AG10803 (cell line): ENCODE results near the gene CADM3.

Experiments used
- DNase-seq: peaks from one replicate; pipeline ENCODE4 v3.0.0; 2010; ENCODE audit warnings: low read depth
- H3K4me3 ChIP-seq: 2 replicates; pipeline ENCODE4 v1.5.1; 2011; ENCODE audit warnings: mild to moderate bottlenecking, low read length, control low read depth
- CTCF ChIP-seq: conservative IDR thresholded peaks from 2 replicates; pipeline ENCODE4 v1.5.1; 2011; ENCODE audit warnings: mild to moderate bottlenecking, low read length, control low read depth, inconsistent platforms

CADM3 gene

DNA sequence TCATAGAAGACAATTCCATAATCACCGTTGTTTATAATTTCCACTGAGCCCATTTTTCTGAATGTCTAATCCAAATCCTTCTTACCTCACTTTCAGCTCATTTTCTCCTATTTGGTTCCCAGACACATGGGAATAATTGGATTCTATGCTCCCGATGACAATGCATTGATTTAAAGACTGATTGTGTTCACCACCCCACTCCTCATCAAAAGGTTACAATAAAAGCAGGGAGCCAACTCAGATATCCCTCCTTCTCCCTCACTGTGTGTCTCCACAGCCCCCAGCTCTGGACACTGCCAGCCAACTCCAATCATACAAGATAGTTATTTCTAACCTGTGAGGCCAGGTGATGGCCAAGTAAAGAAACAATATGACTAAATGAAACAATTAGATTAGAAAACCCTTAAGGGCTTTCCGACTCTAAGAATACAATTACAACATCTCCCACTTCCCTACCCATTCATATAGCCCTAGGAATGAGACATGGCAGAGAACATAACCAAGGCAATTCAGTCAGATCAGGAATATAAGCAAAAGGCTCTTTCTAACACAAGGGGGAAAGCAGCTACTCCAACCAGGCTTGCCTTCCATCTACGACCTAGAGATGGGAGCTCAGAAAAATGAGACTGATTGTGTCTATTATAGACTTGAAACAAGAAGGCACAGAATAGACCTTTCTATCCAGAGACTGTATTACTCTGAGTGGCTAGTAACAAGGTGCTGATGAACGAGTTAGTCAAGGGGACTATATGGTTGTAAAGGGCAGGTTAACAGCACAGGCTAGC lies 28.5 kb upstream of the CADM3 start:
- no peak for DNase-seq
- TF ChIP-seq CTCF: no peak
- H3K4me3 ChIP-seq: no peak overlapping the region

DNA sequence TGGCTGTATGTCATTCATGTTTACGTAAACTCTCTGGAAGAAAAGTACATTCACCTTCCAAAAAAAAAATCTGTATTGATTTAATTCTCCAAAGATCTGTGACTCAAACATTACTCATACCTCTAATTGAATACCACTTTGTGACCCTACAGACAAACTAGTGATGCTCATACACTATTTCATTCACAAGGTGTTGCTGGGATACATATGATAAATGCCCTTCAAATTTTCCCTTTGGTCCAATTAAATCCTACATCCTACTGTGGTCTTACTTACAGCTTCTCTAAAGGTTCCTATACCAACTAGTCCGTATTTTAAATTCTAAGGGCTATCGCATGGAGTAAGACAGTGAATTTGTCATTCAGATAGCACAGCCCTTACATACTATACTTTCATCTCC lies 26.8 kb upstream of the CADM3 start:
- no peak for TF ChIP-seq CTCF
- DNase-seq: no peak

DNA sequence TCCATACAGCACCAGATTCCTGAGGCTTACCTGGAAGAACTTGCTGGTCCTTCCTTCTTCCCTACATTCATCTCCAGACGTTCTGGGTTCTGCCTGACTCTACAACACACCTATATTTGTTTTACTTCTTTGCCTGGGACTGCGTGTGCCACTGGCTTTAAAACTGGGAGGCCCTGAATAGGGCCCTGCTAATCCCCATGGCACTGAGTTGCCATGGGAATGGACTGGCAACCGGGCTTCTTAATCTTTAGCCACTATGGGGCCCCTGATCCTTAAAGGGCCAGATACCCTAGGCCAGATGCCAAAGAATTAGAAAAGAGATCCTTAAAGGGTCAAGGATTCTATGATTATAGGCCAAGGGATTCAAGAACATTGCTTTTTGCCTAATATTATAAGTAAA lies 24.4 kb upstream of the CADM3 start:
- no peak for DNase-seq
- H3K4me3 ChIP-seq: no peak overlapping the region
- TF ChIP-seq CTCF: no peak

More for the DNA sequence above, 26.8 kb upstream of the CADM3 start:
- no peak overlapping the region for H3K4me3 ChIP-seq

DNA sequence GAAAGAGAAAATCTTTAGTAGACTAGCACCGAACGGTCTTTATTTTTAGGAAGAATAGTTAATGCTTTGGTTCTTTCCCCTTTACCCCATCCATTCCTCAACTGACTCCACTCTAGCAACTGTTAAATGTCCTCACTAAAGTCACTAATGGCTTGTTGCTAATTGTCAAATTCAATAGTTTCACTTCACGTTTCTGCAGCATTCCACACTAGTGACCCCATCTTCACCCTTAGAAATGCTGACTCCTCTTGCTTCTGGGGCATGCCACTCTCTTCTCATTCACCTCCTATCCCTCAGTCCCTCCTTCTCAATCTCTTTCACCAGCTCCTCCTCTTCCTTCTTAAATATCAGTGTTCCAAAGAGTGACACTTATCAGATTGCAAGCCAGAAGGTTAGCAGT lies 19.4 kb upstream of the CADM3 start:
- no peak for TF ChIP-seq CTCF
- H3K4me3 ChIP-seq: no peak overlapping the region
- no peak for DNase-seq

DNA sequence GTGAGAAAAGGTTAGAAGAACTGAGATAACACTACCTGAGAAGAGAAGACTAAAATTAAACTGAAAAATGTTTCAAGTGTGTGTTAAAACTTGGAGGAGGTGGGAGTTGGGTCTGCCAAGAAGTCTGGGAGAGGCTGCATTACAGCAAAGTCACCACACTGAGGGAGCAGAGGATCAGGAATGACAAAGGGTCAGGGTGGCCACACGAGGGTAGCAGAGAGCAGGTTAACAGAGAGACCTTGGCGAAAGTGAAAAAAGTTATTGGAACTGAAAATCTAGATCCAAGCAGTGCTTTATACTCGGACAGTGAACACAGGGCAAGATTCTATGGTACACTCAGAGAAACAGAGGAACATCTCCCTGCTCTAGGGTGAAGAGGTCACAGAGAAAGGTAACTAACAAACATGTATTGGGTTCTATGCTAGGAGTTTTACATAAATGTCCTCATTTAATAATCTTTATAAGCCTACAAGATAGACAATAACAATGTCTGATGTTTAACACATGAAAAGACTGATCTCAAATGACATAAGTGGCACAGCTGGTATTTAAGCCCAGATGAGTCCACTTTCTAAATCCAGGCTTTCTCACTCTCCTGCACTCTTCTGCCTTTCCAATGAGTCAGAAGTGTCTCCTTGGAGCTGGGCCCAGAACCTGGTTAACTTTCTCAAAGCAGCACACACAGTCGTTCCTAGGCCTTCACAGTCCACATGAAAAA lies 10.3 kb upstream of the CADM3 start:
- TF ChIP-seq CTCF: peak; percentile 100
- peak; percentile 91 for DNase-seq
- peak overlapping the region; percentile 31 for H3K4me3 ChIP-seq

GRCh38 chr1:159161719-159162026 lies 9.7 kb upstream of the CADM3 start:
- TF ChIP-seq CTCF: no peak
- no peak overlapping the region for H3K4me3 ChIP-seq
- no peak for DNase-seq
